Natural killer cell (primary cell): ENCODE results near the gene WFDC13. TPM values are rescaled to one million over a fixed set of nuclear protein-coding genes. Genes with fewer than 3 reads are reported as not detected.
"Not testable (repeated sequence)": the region's sequence is repeated elsewhere in the genome, so short reads cannot be mapped to it uniquely, and the experiment has no call there.

ENCODE experiments used
- ATAC-seq, 3 donors: fragments of 150-1000 bp in 2 of 3; fragments of 200-7000 bp in 1 of 3; cut with Tn5 transposase; 1 replicate in 1 of 3; 2 replicates in 2 of 3; pipeline ENCODE4 v1.10.0; 2021; ENCODE audit warnings: mild to moderate bottlenecking in 2 of 3, moderate library complexity in 2 of 3
- DNase-seq, 2 donors: peaks; one replicate each; pipeline versions ENCODE4 v3.0.0 to v3.0.0-alpha.2; 2013 to 2021; ENCODE audit warnings: mixed read lengths in 1 of 2
- H3K27ac ChIP-seq: one replicate; pipeline ENCODE4 v1.5.1; 2013; ENCODE audit warnings: mild to moderate bottlenecking, low read length
- H3K27me3 ChIP-seq: one replicate; pipeline ENCODE4 v1.6.1; 2013; ENCODE audit warnings: low read length; ENCODE audit not compliant: control insufficient read depth, insufficient read depth
- H3K36me3 ChIP-seq: one replicate; pipeline ENCODE4 v1.6.1; 2013; ENCODE audit warnings: low read length; ENCODE audit not compliant: control insufficient read depth, insufficient read depth
- H3K4me1 ChIP-seq: one replicate; pipeline ENCODE4 v1.6.1; 2013; ENCODE audit warnings: low read length; ENCODE audit not compliant: control insufficient read depth, insufficient read depth
- H3K4me3 ChIP-seq: one replicate; pipeline ENCODE4 v1.5.1; 2013; ENCODE audit warnings: low read length
- H3K9me3 ChIP-seq: one replicate; pipeline ENCODE4 v1.6.1; 2013; ENCODE audit warnings: low read length; ENCODE audit not compliant: control insufficient read depth, insufficient read depth
- H3K27ac Mint-ChIP-seq, 2 donors: one replicate each; pipeline ENCODE4 v1.8.0; 2022; ENCODE audit warnings: mild to moderate bottlenecking in 2 of 2, mixed read lengths in 2 of 2, moderate library complexity in 1 of 2
- H3K27me3 Mint-ChIP-seq, 2 donors: one replicate each; pipeline ENCODE4 v1.8.0; 2022; ENCODE audit warnings: low read depth in 2 of 2, mixed read lengths in 2 of 2
- H3K36me3 Mint-ChIP-seq: one replicate; pipeline ENCODE4 v1.8.0; 2022; ENCODE audit warnings: mixed read lengths
- H3K4me1 Mint-ChIP-seq, 2 donors: one replicate each; pipeline ENCODE4 v1.8.0; 2022; ENCODE audit warnings: mixed read lengths in 2 of 2
- H3K4me3 Mint-ChIP-seq: one replicate; pipeline ENCODE4 v1.8.0; 2022; ENCODE audit warnings: mild to moderate bottlenecking, moderate library complexity, mixed read lengths
- H3K9me3 Mint-ChIP-seq, 2 donors: one replicate each; pipeline ENCODE4 v1.8.0; 2022; ENCODE audit warnings: mixed read lengths in 2 of 2
- WGBS: methylation state at CpG from one replicate; pipeline ENCODE4 v1.1.7; 2013; ENCODE audit warnings: missing lambda C conversion rate; ENCODE audit not compliant: insufficient coverage; 5-methylcytosine and 5-hydroxymethylcytosine counted together
- intact Hi-C: fragments of 100-400 bp; cut with micrococcal nuclease; formaldehyde crosslinking; loops from one replicate; pipeline ENCODE4 v1.14.2; 2022
- total RNA-seq, 4 donors: library from RNA; stranded (reverse); fragments of 120-200 nt in 1 of 4; gene quantifications; one replicate each; pipeline versions ENCODE4 v1.2.3 to v1.2.4, GENCODE V29; 2013 to 2022
- TF ChIP-seq, protein P1 (sequence below): fragments of 200-600 bp; IDR thresholded peaks from one replicate; pipeline ENCODE4 v1.8.0; 2022; ENCODE audit warnings: antibody characterized with exemption

The WFDC13 gene
- total RNA-seq, 3 donors from 2014 or later (not counting 1 experiment from before 2014, with no cell fraction given), result not detected

DNA sequence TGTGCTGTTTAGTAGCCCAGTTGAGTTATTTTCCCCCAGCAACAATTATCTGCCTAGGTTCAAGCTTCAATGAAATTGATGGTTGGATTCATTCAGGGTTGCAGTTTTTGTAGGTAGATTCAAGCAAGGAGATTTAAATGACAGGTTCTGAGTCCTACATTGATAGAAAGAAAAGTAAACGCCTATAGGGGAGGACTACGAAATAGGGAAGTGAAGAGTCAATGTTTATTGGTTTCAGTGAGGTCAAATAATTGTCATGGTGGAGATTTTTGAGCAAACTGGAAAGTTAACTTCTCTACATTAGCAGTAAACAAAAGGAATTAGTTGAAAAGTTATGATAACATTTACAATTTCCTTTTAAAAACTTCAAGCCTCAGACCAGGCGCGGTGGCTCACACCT, 734 bp upstream of the WFDC13 start:
- 70% methylated on average over 4 of the region's 4 CpGs for WGBS
- Mint-ChIP-seq H3K9me3 (no peaks in the 10 kb centered on the region), H3K27ac (no peak overlapping the region), H3K4me3 (no peak overlapping the region), H3K36me3 (no peaks in the 10 kb centered on the region), H3K4me1 (no peaks in the 10 kb centered on the region), H3K27me3 (peaks cover 10 to 28% of the 10 kb centered on the region in 2 donors)
- TF ChIP-seq, protein P1, sequence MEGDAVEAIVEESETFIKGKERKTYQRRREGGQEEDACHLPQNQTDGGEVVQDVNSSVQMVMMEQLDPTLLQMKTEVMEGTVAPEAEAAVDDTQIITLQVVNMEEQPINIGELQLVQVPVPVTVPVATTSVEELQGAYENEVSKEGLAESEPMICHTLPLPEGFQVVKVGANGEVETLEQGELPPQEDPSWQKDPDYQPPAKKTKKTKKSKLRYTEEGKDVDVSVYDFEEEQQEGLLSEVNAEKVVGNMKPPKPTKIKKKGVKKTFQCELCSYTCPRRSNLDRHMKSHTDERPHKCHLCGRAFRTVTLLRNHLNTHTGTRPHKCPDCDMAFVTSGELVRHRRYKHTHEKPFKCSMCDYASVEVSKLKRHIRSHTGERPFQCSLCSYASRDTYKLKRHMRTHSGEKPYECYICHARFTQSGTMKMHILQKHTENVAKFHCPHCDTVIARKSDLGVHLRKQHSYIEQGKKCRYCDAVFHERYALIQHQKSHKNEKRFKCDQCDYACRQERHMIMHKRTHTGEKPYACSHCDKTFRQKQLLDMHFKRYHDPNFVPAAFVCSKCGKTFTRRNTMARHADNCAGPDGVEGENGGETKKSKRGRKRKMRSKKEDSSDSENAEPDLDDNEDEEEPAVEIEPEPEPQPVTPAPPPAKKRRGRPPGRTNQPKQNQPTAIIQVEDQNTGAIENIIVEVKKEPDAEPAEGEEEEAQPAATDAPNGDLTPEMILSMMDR, result no peak
- Histone ChIP-seq H3K9me3 (no peaks in the 10 kb centered on the region), H3K27ac (no peak overlapping the region), H3K4me1 (no peaks in the 10 kb centered on the region), H3K27me3 (no peaks in the 10 kb centered on the region), H3K36me3 (no peaks in the 10 kb centered on the region), H3K4me3 (no peak overlapping the region)
- ATAC-seq (no peak), DNase-seq (no peak)
- intact Hi-C loops, result no loop called here

DNA sequence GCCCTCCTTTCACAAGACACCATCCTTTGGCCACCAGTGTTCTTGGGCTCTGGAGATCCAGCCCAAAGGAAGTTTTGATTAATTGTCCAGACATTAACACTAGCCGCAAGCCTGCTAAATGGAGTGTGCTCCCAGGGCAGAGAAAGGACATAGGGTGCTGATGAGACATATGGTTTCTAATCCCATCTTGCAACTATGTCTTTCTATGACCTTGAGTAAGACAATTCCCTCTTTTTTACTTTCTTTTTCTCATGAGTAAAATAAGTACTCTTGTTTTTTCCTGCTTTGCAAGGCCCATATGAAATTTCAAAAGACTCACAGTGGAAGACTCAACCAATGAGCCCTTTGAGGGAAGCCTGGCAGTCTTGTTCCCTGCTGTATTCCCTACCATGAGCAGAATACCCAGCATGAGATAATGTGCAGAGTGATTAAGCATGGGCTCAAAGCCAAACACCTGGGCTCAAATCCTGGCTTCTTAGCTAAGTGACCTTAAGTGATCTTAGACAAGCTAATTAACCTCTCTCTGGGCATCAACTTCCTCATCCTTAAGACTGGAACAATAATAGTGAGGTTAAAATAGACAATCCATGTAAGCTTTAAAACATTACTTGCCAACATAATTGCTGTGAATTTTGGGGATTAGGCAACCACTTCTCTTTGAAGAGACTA, 3.3 kb downstream of the WFDC13 start, which contains the start of gene WFDC10B:
WFDC10B (minus strand) TSS at position 51 of the 669 bp plus-strand sequence. CDS start 19,027 bp downstream, outside the sequence.
- 92% methylated on average over 1 of the region's 1 CpG for WGBS
- H3K27ac Mint-ChIP-seq, result no peak within 1 kb of the TSS
- H3K27me3 Mint-ChIP-seq, result peaks cover 14 to 40% of the 10 kb centered on the region in 2 donors

DNA sequence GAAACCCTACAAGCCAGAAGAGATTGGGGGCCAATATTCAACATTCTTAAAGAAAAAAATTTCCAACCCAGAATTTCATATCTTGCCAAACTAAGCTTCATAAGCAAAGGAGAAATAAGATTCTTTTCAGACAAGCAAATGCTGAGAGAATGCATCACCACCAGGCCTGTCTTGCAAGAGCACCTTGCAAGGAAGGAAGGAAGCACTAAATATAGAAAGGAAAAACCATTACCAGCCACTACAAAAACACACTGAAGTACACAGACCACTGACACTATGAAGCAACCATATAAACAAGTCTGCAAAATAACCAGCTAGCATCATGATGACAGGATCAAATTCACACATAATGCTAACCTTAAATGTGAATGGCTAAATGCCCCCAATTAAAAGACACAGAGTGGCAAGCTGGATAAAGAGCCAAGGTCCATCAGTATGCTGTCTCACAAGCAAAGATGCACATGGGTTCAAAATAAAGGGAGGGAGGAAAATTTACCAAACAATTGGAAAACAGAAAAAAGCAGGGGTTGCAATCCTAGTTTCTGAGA, 14.4 kb downstream of the WFDC13 start:
- H3K9me3 ChIP-seq, DNase-seq, H3K27me3 ChIP-seq, H3K9me3 Mint-ChIP-seq, H3K36me3 ChIP-seq, H3K27ac Mint-ChIP-seq, H3K4me3 ChIP-seq, H3K4me1 Mint-ChIP-seq, H3K36me3 Mint-ChIP-seq, H3K4me3 Mint-ChIP-seq, H3K27ac ChIP-seq, intact Hi-C loops, ATAC-seq: not testable (repeated sequence)
- H3K4me1 ChIP-seq, result peaks cover 11% of the 10 kb centered on the region
- peaks cover 19 to 47% of the 10 kb centered on the region in 2 donors for H3K27me3 Mint-ChIP-seq

More for the DNA sequence above, 3.3 kb downstream of the WFDC13 start, which contains the start of gene WFDC10B:
- H3K36me3 Mint-ChIP-seq, result no peaks in the 10 kb centered on the region
- TF ChIP-seq, protein P1, result no peak
- H3K4me1 Mint-ChIP-seq, result no peaks in the 10 kb centered on the region
- Histone ChIP-seq H3K4me3 (no peak within 1 kb of the TSS), H3K9me3 (no peaks in the 10 kb centered on the region), H3K4me1 (no peaks in the 10 kb centered on the region), H3K27me3 (no peaks in the 10 kb centered on the region), H3K27ac (no peak within 1 kb of the TSS), H3K36me3 (no peaks in the 10 kb centered on the region)
- DNase-seq (no peak), ATAC-seq (no peak)
- intact Hi-C loops, result no loop called here
- H3K4me3 Mint-ChIP-seq, result no peak within 1 kb of the TSS
- H3K9me3 Mint-ChIP-seq, result no peaks in the 10 kb centered on the region

DNA sequence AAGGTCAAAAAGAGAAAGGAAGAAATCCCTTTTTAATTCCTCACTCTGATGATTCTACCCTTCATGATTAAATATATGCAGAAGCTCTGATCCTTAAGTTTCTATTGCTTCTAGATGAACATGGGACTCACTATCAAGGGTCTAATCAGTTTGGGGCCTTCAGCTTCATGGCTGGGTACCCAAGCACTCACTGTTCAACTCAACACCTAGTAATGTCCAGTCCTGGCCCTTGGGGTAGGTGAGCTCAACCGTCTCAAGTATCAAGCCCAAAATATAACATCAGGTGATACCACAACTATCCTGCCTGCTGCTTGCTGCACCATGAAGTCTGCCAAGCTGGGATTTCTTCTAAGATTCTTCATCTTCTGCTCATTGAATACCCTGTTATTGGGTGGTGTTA, 20.2 kb downstream of the WFDC13 start, which contains the start of gene SPINT4:
SPINT4 (plus strand) TSS at position 301 of the 400 bp plus-strand sequence; CDS start at position 322, 21 bp downstream.
- TF ChIP-seq, protein P1, result no peak
- intact Hi-C loops, result no loop called here
- no peak within 1 kb of the TSS for H3K4me3 Mint-ChIP-seq
- no peaks in the 10 kb centered on the region for H3K9me3 ChIP-seq
- H3K36me3 Mint-ChIP-seq, result no peaks in the 10 kb centered on the region
- H3K27me3 ChIP-seq, result no peaks in the 10 kb centered on the region
- DNase-seq (no peak), ATAC-seq (no peak)
- H3K4me3 ChIP-seq, result no peak within 1 kb of the TSS
- no peaks in the 10 kb centered on the region for H3K4me1 ChIP-seq
- 80% methylated on average over 1 of the region's 1 CpG for WGBS
- H3K27ac ChIP-seq, result no peak within 1 kb of the TSS
- H3K27ac Mint-ChIP-seq, result no peak within 1 kb of the TSS
- H3K9me3 Mint-ChIP-seq, result no peaks in the 10 kb centered on the region
- peaks cover 20 to 58% of the 10 kb centered on the region in 2 donors for H3K27me3 Mint-ChIP-seq
- no peaks in the 10 kb centered on the region for H3K4me1 Mint-ChIP-seq
- no peaks in the 10 kb centered on the region for H3K36me3 ChIP-seq
